IMR-90 (cell line): Measurements from ENCODE around the gene ELP6. TPM values are rescaled to one million over a fixed set of nuclear protein-coding genes. Genes with fewer than 3 reads are reported as not detected.

Experiments used
- ATAC-seq: fragments of 200-7000 bp; cut with Tn5 transposase; 2 replicates; pipeline ENCODE4 v1.9.1; 2020; ENCODE audit warnings: low read depth, mild to moderate bottlenecking, moderate library complexity
- BruUV-seq: library from RNA; stranded (reverse); fragments of 400-500 nt; replicated peaks from 2 replicates; lab custom pipeline; 2021; lab: Mats Ljungman, UMichigan
- CTCF ChIA-PET: fragments of 300-600 bp; formaldehyde crosslinking; extraction: SDS; loops from one replicate; lab custom pipeline; 2021; ENCODE audit warnings: antibody characterized with exemption; lab: Yijun Ruan, JAX
- POLR2A ChIA-PET: fragments of 300-600 bp; sonication (Branson Sonifier 250); formaldehyde crosslinking; loops from one replicate; lab custom pipeline; 2022; ENCODE audit warnings: antibody characterized with exemption; ENCODE audit not compliant: unreplicated experiment; lab: Charles Lee
- DNase-seq: peaks from one replicate; pipeline ENCODE4 v3.0.0; 2013
- H2AFZ ChIP-seq: replicated peaks from 2 replicates; pipeline ENCODE3; 2013; ENCODE audit warnings: low read length, mild to moderate bottlenecking; ENCODE audit not compliant: poor library complexity
- H2AK5ac ChIP-seq: 2 replicates; pipeline ENCODE4 v1.6.1; 2013; ENCODE audit warnings: low read depth, low read length, inconsistent platforms
- H2AK9ac ChIP-seq: replicated peaks from 2 replicates; pipeline ENCODE3; 2013; ENCODE audit warnings: mild to moderate bottlenecking, low read depth, low read length, moderate library complexity; ENCODE audit not compliant: poor library complexity
- H2BK120ac ChIP-seq: 2 replicates; pipeline ENCODE4 v1.6.1; 2013; ENCODE audit warnings: low read depth, low read length, inconsistent platforms
- H2BK15ac ChIP-seq: 3 replicates; pipeline ENCODE4 v1.6.1; 2013; ENCODE audit warnings: low read depth, low read length, inconsistent platforms
- H2BK20ac ChIP-seq: 2 replicates; pipeline ENCODE4 v1.6.1; 2013; ENCODE audit warnings: low read depth, mild to moderate bottlenecking, inconsistent platforms, low read length, moderate library complexity
- H2BK5ac ChIP-seq: 2 replicates; pipeline ENCODE4 v1.6.1; 2013; ENCODE audit warnings: mild to moderate bottlenecking, low read depth, low read length, inconsistent platforms; ENCODE audit not compliant: poor library complexity, severe bottlenecking
- H3K14ac ChIP-seq: replicated peaks from 2 replicates; pipeline ENCODE4 v1.6.1; 2013; ENCODE audit warnings: low read depth, low read length, inconsistent platforms
- H3K18ac ChIP-seq: 2 replicates; pipeline ENCODE4 v1.6.1; 2013; ENCODE audit warnings: low read depth, low read length, control low read depth
- H3K23ac ChIP-seq: 2 replicates; pipeline ENCODE4 v1.6.1; 2013; ENCODE audit warnings: low read depth, low read length, inconsistent platforms
- H3K27ac ChIP-seq: 2 replicates; pipeline ENCODE4 v1.5.1; 2013; ENCODE audit warnings: mild to moderate bottlenecking, control low read depth, low read length; ENCODE audit not compliant: insufficient read depth
- H3K27me3 ChIP-seq: 2 replicates; pipeline ENCODE4 v1.6.1; 2013; ENCODE audit warnings: low read length; ENCODE audit not compliant: control insufficient read depth, insufficient read depth
- H3K36me3 ChIP-seq: 2 replicates; pipeline ENCODE4 v1.6.1; 2013; ENCODE audit warnings: low read length, mixed read lengths; ENCODE audit not compliant: control insufficient read depth, insufficient read depth
- H3K4ac ChIP-seq: 2 replicates; pipeline ENCODE4 v1.6.1; 2013; ENCODE audit warnings: low read depth, low read length, inconsistent platforms
- H3K4me1 ChIP-seq: 2 replicates; pipeline ENCODE4 v1.6.1; 2013; ENCODE audit warnings: low read length, mixed read lengths; ENCODE audit not compliant: control insufficient read depth, insufficient read depth
- H3K4me2 ChIP-seq: 2 replicates; pipeline ENCODE4 v1.6.1; 2013; ENCODE audit warnings: low read depth, mild to moderate bottlenecking, control low read depth, low read length, moderate library complexity
- H3K4me3 ChIP-seq: 2 replicates; pipeline ENCODE4 v1.5.1; 2013; ENCODE audit warnings: low read depth, mild to moderate bottlenecking, control low read depth, low read length, moderate library complexity; ENCODE audit not compliant: insufficient read depth
- H3K56ac ChIP-seq: 2 replicates; pipeline ENCODE4 v1.6.1; 2013; ENCODE audit warnings: low read length, inconsistent platforms; ENCODE audit not compliant: insufficient read depth; ENCODE audit errors: extremely low read depth
- H3K79me1 ChIP-seq, 2 experiments: 2 replicates each; pipeline ENCODE4 v1.6.1; 2013; ENCODE audit warnings: low read length in 2 of 2, inconsistent platforms in 1 of 2, low read depth in 1 of 2
- H3K9ac ChIP-seq: 2 replicates; pipeline ENCODE4 v1.6.1; 2013; ENCODE audit warnings: low read depth, low read length, control low read depth
- H3K9me1 ChIP-seq: 2 replicates; pipeline ENCODE4 v1.6.1; 2013; ENCODE audit warnings: low read length, inconsistent platforms; ENCODE audit not compliant: insufficient read depth
- H3K9me3 ChIP-seq: 2 replicates; pipeline ENCODE4 v1.6.1; 2013; ENCODE audit warnings: low read length; ENCODE audit not compliant: control insufficient read depth, insufficient read depth
- H4K20me1 ChIP-seq: 2 replicates; pipeline ENCODE4 v1.6.1; 2013; ENCODE audit warnings: low read length, inconsistent platforms; ENCODE audit not compliant: insufficient read depth
- H4K5ac ChIP-seq: 2 replicates; pipeline ENCODE4 v1.6.1; 2013; ENCODE audit warnings: mild to moderate bottlenecking, low read depth, low read length, control low read depth
- H4K8ac ChIP-seq, 2 experiments: 2 replicates each; pipeline ENCODE4 v1.6.1; 2013; ENCODE audit warnings: low read depth in 2 of 2, low read length in 2 of 2, control low read depth in 1 of 2, inconsistent platforms in 1 of 2
- H4K91ac ChIP-seq: 2 replicates; pipeline ENCODE4 v1.6.1; 2013; ENCODE audit warnings: low read depth, low read length, inconsistent platforms; ENCODE audit not compliant: insufficient read depth
- BHLHE40 ChIP-seq: fragments of 150-350 bp; IDR thresholded peaks from 2 replicates; pipeline ENCODE4 v1.6.1; 2016; ENCODE audit warnings: mild to moderate bottlenecking, low read depth, low read length
- CEBPB ChIP-seq: IDR thresholded peaks from 2 replicates; pipeline ENCODE4 v1.6.1; 2012; ENCODE audit warnings: low read depth, low read length, improper control_type of control experiment
- CHD1 ChIP-seq: IDR thresholded peaks from 2 replicates; pipeline ENCODE4 v1.6.1; 2012; ENCODE audit warnings: low read depth, low read length, improper control_type of control experiment
- FOS ChIP-seq: fragments of 150-350 bp; IDR thresholded peaks from 2 replicates; pipeline ENCODE4 v1.6.1; 2016; ENCODE audit warnings: low read depth, low read length
- MAFK ChIP-seq: IDR thresholded peaks from 2 replicates; pipeline ENCODE4 v1.6.1; 2012; ENCODE audit warnings: low read depth, low read length, improper control_type of control experiment
- MAZ ChIP-seq: IDR thresholded peaks from 2 replicates; pipeline ENCODE4 v1.6.1; 2012; ENCODE audit warnings: low read depth, mild to moderate bottlenecking, low read length, improper control_type of control experiment, moderate library complexity, borderline replicate concordance
- MXI1 ChIP-seq: IDR thresholded peaks from 2 replicates; pipeline ENCODE4 v1.6.1; 2012; ENCODE audit warnings: low read depth, mild to moderate bottlenecking, low read length, moderate library complexity, borderline replicate concordance
- NFE2L2 ChIP-seq: fragments of 150-350 bp; IDR thresholded peaks from 2 replicates; pipeline ENCODE4 v1.6.1; 2016; ENCODE audit warnings: low read depth, mild to moderate bottlenecking, low read length
- POLR2A ChIP-seq: IDR thresholded peaks from 2 replicates; pipeline ENCODE4 v1.6.1; 2012; ENCODE audit warnings: mild to moderate bottlenecking, low read depth, low read length
- RAD21 ChIP-seq: IDR thresholded peaks from 2 replicates; pipeline ENCODE4 v1.6.1; 2012; ENCODE audit warnings: low read length, improper control_type of control experiment
- RCOR1 ChIP-seq: IDR thresholded peaks from 2 replicates; pipeline ENCODE4 v1.6.1; 2012; ENCODE audit warnings: mild to moderate bottlenecking, low read length, improper control_type of control experiment; ENCODE audit not compliant: insufficient replicate concordance
- RFX5 ChIP-seq: IDR thresholded peaks from 2 replicates; pipeline ENCODE4 v1.8.0; 2012; ENCODE audit warnings: low read depth, mild to moderate bottlenecking, low read length, moderate library complexity
- SMC3 ChIP-seq: fragments of 150-350 bp; IDR thresholded peaks from 2 replicates; pipeline ENCODE4 v1.6.1; 2016; ENCODE audit warnings: low read depth, mild to moderate bottlenecking, antibody characterized with exemption, low read length, moderate library complexity
- WGBS, 2 experiments: methylation state at CpG; one replicate each; pipeline versions ENCODE4 v1.1.5 to v1.1.7; 2013; ENCODE audit warnings: missing lambda C conversion rate in 2 of 2; ENCODE audit not compliant: insufficient read length in 1 of 2; ENCODE audit errors: extremely low coverage in 2 of 2; 5-methylcytosine and 5-hydroxymethylcytosine counted together
- dilution Hi-C: fragments of 300-500 bp; cut with HindIII; formaldehyde crosslinking; loops from one replicate; pipeline ENCODE4 v1.14.3; 2018; ENCODE audit warnings: low sequenced_read_pairs; ENCODE audit not compliant: unreplicated experiment
- in situ Hi-C: fragments of 300-500 bp; cut with MboI; formaldehyde crosslinking; loops from 3 replicates; pipeline ENCODE4 v1.14.3; 2019; ENCODE audit warnings: low sequenced_read_pairs, inconsistent platforms, mixed read lengths
- intact Hi-C: fragments of 100-400 bp; cut with micrococcal nuclease; formaldehyde crosslinking; loops from 2 replicates; pipeline ENCODE4 v1.10.0; 2022
- polyA plus RNA-seq, 3 experiments: library from polyadenylated mRNA; depleted of rRNA; stranded (reverse); fragments of >200 nt; gene quantifications; 2 replicates each; pipeline ENCODE4 v1.2.3, GENCODE V29; 2012; ENCODE audit warnings: low replicate concordance in 1 of 3
- total RNA-seq: library from RNA; depleted of rRNA; stranded (reverse); fragments of >200 nt; gene quantifications from 2 replicates; pipeline ENCODE4 v1.2.3, GENCODE V29; 2012
- TF ChIP-seq, protein P1 (sequence below): conservative IDR thresholded peaks from 2 replicates; pipeline ENCODE4 v1.5.1; 2012; ENCODE audit warnings: mild to moderate bottlenecking, low read depth, low read length, improper control_type of control experiment
- TF ChIP-seq, protein P2 (sequence below): fragments of 150-350 bp; IDR thresholded peaks from 2 replicates; pipeline ENCODE4 v1.6.1; 2017; ENCODE audit warnings: mild to moderate bottlenecking, antibody characterized with exemption, low read length, low read depth
- TF ChIP-seq, protein P3 (sequence below): fragments of 150-350 bp; IDR thresholded peaks from 2 replicates; pipeline ENCODE4 v1.6.1; 2016; ENCODE audit warnings: low read depth, mild to moderate bottlenecking, low read length, moderate library complexity, borderline replicate concordance

Gene ELP6
- total and polyA plus RNA-seq, 2 of the 4 experiments (the other 2 are of a cell fraction), result 31.4 to 44.9 TPM

DNA sequence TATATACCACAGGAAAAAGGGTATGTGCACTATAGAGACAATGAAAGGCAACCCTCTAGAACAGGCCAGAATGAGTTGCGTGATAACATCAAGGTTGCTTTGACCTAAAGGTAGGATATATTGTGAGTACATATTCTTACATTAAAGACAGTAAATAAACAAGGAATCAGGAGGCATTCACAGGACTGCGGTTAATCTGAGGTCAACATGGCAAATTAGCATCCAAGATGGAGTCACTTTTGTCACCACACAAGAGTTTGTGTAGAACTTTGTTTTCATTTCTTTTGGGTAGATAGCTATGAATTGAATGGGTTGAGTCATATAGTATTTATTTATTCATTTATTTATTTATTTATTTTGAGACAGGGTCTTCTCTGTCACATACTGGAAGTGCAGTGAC, 26.2 kb downstream of the ELP6 start:
- ATAC-seq, result no peak
- H2BK20ac ChIP-seq, result no peak overlapping the region
- no peak overlapping the region for H3K27ac ChIP-seq
- no peaks in the 10 kb centered on the region for H3K27me3 ChIP-seq
- 0 out of 2 replicates have a peak, but pooled peaks cover 1% of the 10 kb centered on the region for H3K36me3 ChIP-seq
- no peak overlapping the region for H4K8ac ChIP-seq
- BruUV-seq, result no TSS peak
- H2AFZ ChIP-seq, result no peak overlapping the region
- no peak overlapping the region for H3K56ac ChIP-seq
- ChIA-PET POLR2A (no interaction called here), CTCF (no interaction called here)
- no peak overlapping the region for H4K5ac ChIP-seq
- H2BK5ac ChIP-seq, result no peak overlapping the region
- WGBS, 2 experiments, result no CpG with 5 or more reads among the region's 2 CpGs
- H3K18ac ChIP-seq, result no peak overlapping the region
- H3K9me3 ChIP-seq, result no peaks in the 10 kb centered on the region
- no peak overlapping the region for H2BK15ac ChIP-seq
- H3K9ac ChIP-seq, result no peak overlapping the region
- H3K4me3 ChIP-seq, result no peak overlapping the region
- H3K23ac ChIP-seq, result no peak overlapping the region
- no peak overlapping the region for H3K4me2 ChIP-seq
- 0 out of 4 replicates have a peak, but pooled peaks cover 0 to 3% of the 10 kb centered on the region in 2 experiments for H3K79me1 ChIP-seq
- in situ Hi-C loops (no loop called here), dilution Hi-C loops (no loop called here), intact Hi-C loops (no loop called here)
- H2BK120ac ChIP-seq, result no peak overlapping the region
- H3K4ac ChIP-seq, result no peak overlapping the region
- H2AK5ac ChIP-seq, result no peak overlapping the region
- H4K20me1 ChIP-seq, result no peaks in the 10 kb centered on the region
- H3K14ac ChIP-seq, result no peak overlapping the region
- H3K9me1 ChIP-seq, result peaks cover 9% of the 10 kb centered on the region
- no peak overlapping the region for H4K91ac ChIP-seq
- no peak overlapping the region for H2AK9ac ChIP-seq
- no peak for TF ChIP-seq POLR2A
- no peak for TF ChIP-seq SMC3
- TF ChIP-seq, protein P1, sequence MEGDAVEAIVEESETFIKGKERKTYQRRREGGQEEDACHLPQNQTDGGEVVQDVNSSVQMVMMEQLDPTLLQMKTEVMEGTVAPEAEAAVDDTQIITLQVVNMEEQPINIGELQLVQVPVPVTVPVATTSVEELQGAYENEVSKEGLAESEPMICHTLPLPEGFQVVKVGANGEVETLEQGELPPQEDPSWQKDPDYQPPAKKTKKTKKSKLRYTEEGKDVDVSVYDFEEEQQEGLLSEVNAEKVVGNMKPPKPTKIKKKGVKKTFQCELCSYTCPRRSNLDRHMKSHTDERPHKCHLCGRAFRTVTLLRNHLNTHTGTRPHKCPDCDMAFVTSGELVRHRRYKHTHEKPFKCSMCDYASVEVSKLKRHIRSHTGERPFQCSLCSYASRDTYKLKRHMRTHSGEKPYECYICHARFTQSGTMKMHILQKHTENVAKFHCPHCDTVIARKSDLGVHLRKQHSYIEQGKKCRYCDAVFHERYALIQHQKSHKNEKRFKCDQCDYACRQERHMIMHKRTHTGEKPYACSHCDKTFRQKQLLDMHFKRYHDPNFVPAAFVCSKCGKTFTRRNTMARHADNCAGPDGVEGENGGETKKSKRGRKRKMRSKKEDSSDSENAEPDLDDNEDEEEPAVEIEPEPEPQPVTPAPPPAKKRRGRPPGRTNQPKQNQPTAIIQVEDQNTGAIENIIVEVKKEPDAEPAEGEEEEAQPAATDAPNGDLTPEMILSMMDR, result no peak
- TF ChIP-seq, protein P2, sequence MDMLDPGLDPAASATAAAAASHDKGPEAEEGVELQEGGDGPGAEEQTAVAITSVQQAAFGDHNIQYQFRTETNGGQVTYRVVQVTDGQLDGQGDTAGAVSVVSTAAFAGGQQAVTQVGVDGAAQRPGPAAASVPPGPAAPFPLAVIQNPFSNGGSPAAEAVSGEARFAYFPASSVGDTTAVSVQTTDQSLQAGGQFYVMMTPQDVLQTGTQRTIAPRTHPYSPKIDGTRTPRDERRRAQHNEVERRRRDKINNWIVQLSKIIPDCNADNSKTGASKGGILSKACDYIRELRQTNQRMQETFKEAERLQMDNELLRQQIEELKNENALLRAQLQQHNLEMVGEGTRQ, result no peak
- no peak for TF ChIP-seq CEBPB
- TF ChIP-seq MXI1, result no peak
- no peak for TF ChIP-seq MAFK
- no peak for TF ChIP-seq RAD21
- no peak for TF ChIP-seq MAZ
- no peak for TF ChIP-seq BHLHE40
- no peak for TF ChIP-seq RFX5
- TF ChIP-seq FOS, result no peak
- TF ChIP-seq NFE2L2, result no peak
- TF ChIP-seq, protein P3, sequence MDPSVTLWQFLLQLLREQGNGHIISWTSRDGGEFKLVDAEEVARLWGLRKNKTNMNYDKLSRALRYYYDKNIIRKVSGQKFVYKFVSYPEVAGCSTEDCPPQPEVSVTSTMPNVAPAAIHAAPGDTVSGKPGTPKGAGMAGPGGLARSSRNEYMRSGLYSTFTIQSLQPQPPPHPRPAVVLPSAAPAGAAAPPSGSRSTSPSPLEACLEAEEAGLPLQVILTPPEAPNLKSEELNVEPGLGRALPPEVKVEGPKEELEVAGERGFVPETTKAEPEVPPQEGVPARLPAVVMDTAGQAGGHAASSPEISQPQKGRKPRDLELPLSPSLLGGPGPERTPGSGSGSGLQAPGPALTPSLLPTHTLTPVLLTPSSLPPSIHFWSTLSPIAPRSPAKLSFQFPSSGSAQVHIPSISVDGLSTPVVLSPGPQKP, result no peak
- TF ChIP-seq CHD1, result no peak
- TF ChIP-seq RCOR1, result no peak
- H3K4me1 ChIP-seq, result 0 out of 2 replicates have a peak, but pooled peaks cover 1% of the 10 kb centered on the region
- DNase-seq, result no peak
